Breast epithelium (tissue), 4 donors: ENCODE results near the gene ORMDL3. TPM values are rescaled to one million over a fixed set of nuclear protein-coding genes. Genes with fewer than 3 reads are reported as not detected.

Experiments used
- DNase-seq, 2 donors: peaks; one replicate each; pipeline ENCODE4 v3.0.0-alpha.2; 2019; ENCODE audit warnings: low spot score in 2 of 2
- H3K27ac ChIP-seq, 2 donors: fragments of 200-600 bp; sonication (generic) in 1 of 2; one replicate each; pipeline ENCODE4 v1.5.1; 2016 to 2019; ENCODE audit warnings: mild to moderate bottlenecking in 1 of 2
- H3K27me3 ChIP-seq, 2 donors: fragments of 200-600 bp; sonication (generic) in 1 of 2; one replicate each; pipeline versions ENCODE4 v1.5.1 to v1.6.0; 2017 to 2019; ENCODE audit warnings: control low read depth in 1 of 2, mild to moderate bottlenecking in 1 of 2
- H3K36me3 ChIP-seq: fragments of 200-600 bp; one replicate; pipeline ENCODE4 v1.5.1; 2019
- H3K4me1 ChIP-seq, 2 donors: fragments of 200-600 bp; sonication (generic); one replicate each; pipeline ENCODE4 v1.5.1; 2016 to 2019; ENCODE audit warnings: control low read depth in 1 of 2
- H3K4me3 ChIP-seq, 3 donors: fragments of 200-600 bp; sonication (generic); 1 replicate in 2 of 3; 2 replicates in 1 of 3; pipeline ENCODE4 v1.5.1; 2016 to 2019; ENCODE audit warnings: mild to moderate bottlenecking in 3 of 3, moderate library complexity in 2 of 3
- H3K9me3 ChIP-seq, 2 donors: fragments of 200-600 bp; sonication (generic) in 1 of 2; one replicate each; pipeline ENCODE4 v1.5.1; 2016 to 2019; ENCODE audit warnings: control low read depth in 1 of 2
- POLR2A ChIP-seq: fragments of 450-650 bp; IDR thresholded peaks from one replicate; pipeline ENCODE4 v1.6.1; 2016; ENCODE audit warnings: antibody characterized with exemption, mild to moderate bottlenecking, moderate library complexity
- POLR2AphosphoS5 ChIP-seq, 3 donors: sonication (generic); formaldehyde crosslinking; IDR thresholded peaks; one replicate each; pipeline ENCODE4 v1.6.1; 2017; ENCODE audit warnings: antibody characterized with exemption in 3 of 3
- intact Hi-C: fragments of 100-400 bp; cut with DNase I; formaldehyde crosslinking; loops from one replicate; pipeline ENCODE4 v1.15.1; 2023; ENCODE audit warnings: low total_unique reads
- total RNA-seq, 3 donors: library from RNA; depleted of rRNA; stranded (reverse); fragments of >200 nt; gene quantifications; one replicate each; pipeline ENCODE4 v1.1.0, GENCODE V29; 2016
- TF ChIP-seq, protein P1 (sequence below), 3 donors: fragments of 450-650 bp; IDR thresholded peaks; one replicate each; pipeline ENCODE4 v1.5.1; 2016 to 2017; ENCODE audit warnings: antibody characterized with exemption in 3 of 3, mild to moderate bottlenecking in 3 of 3, moderate library complexity in 3 of 3

Gene ORMDL3
- total RNA-seq, 3 donors from 2014 or later, result 90.5 to 158 (median 104) TPM

DNA sequence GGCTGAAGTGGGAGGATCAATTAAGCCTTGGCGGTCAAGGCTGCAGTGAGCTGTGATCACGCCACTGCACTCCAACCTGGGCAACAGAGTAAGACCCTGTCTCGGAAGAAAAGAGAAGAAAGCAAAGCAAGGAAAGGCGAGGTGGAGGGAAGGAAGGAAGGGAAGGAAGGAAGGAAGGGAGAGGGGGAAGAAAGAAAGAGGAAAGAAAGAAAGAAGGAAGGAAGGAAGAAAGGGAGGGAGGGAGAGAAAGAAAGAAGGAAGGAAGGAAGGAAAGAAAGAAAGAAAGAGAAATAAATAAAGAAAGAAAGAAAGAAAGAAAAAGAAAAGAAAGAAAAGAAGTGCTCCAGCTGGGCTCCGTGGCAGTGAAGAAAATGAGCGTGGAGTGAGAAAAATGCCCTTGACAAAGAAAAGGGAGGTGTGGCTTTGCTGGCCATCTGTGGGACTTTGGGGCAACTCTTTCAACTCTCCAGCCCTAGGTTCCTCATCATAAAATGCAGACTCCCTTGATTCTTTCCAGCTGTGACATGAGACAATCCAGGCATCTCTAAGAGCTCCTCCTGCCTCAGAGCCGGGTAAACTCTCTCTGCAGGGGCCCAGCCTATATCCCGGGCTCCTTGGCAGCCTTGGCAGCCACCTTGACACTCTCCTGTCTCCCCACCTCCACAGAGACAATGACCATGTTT is 37.8 kb upstream of the ORMDL3 start:
- TF ChIP-seq, protein P1, sequence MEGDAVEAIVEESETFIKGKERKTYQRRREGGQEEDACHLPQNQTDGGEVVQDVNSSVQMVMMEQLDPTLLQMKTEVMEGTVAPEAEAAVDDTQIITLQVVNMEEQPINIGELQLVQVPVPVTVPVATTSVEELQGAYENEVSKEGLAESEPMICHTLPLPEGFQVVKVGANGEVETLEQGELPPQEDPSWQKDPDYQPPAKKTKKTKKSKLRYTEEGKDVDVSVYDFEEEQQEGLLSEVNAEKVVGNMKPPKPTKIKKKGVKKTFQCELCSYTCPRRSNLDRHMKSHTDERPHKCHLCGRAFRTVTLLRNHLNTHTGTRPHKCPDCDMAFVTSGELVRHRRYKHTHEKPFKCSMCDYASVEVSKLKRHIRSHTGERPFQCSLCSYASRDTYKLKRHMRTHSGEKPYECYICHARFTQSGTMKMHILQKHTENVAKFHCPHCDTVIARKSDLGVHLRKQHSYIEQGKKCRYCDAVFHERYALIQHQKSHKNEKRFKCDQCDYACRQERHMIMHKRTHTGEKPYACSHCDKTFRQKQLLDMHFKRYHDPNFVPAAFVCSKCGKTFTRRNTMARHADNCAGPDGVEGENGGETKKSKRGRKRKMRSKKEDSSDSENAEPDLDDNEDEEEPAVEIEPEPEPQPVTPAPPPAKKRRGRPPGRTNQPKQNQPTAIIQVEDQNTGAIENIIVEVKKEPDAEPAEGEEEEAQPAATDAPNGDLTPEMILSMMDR (IDR thresholded peaks at IDR 0.05), result no peak
- TF ChIP-seq POLR2A (no peak), POLR2AphosphoS5 (IDR thresholded peaks at IDR 0.05) (no peak)
- H3K27me3 ChIP-seq, result no peaks in the 10 kb centered on the region

DNA sequence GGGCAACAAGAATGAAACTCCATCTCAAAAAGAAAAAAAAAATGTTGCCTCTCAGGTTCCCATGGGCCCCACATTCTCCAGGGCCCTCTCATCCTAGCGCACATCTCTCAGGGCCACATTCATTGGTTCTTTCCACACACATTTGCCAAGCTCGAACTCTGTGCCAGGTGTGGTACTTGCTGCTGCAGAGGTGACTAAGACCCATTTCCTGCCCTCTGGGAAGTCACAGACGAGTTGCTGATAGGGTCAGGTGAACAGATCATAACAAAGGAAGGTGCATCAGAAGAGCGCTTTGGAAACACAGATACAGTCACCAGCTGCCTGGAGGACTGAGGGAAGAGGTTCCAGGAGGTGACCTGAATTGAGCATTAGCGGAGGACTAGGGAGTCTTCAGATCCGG is 36.4 kb upstream of the ORMDL3 start:
- intact Hi-C loops, result no loop called here
- no peaks in the 10 kb centered on the region for H3K9me3 ChIP-seq
- H3K4me3 ChIP-seq, result no peak overlapping the region
- H3K27ac ChIP-seq, result no peak overlapping the region
- H3K4me1 ChIP-seq, result no peaks in the 10 kb centered on the region
- DNase-seq, result no peak
- H3K27me3 ChIP-seq, result no peaks in the 10 kb centered on the region
- H3K36me3 ChIP-seq, result no peaks in the 10 kb centered on the region
- no peak for TF ChIP-seq POLR2A
- TF ChIP-seq, protein P1 (IDR thresholded peaks at IDR 0.05), result no peak
- TF ChIP-seq POLR2AphosphoS5 (IDR thresholded peaks at IDR 0.05), result no peak

More for the DNA sequence above, 37.8 kb upstream of the ORMDL3 start:
- DNase-seq, result no peak
- Histone ChIP-seq H3K4me1 (no peaks in the 10 kb centered on the region), H3K4me3 (no peak overlapping the region), H3K27ac (no peak overlapping the region), H3K36me3 (no peaks in the 10 kb centered on the region), H3K9me3 (no peaks in the 10 kb centered on the region)
- intact Hi-C loops, result no loop called here

DNA sequence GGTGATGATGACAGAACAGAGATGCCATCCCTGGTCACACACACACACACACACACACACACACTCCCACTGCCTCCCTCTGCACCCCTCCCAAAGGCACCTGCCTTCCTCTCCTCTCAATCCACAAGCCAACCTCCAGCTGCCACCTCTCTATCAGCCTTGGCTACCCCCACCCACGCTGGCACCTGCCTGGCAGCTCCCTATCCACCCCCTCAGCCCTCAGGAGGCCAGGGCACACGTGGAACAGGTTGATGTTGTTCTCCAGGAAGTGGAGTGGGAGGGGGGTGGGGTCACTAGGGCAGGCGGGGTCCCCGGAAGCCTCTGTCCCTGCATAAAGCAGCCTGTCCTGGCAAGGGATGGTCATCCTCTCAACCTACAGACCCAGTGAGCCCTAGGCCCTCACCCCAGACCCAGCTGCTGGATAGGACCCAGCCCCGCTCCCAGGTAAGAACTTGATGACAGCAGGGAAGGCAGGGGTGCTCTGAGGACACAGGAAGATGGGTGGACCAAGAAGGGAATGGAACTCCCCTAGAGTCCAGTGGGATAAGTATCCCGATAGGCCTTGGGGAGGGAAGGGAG is 35.3 kb upstream of the ORMDL3 start, which contains the start of gene GSDMA:
TSS of gene GSDMA (plus strand) at position 363 of the 579 bp plus-strand sequence. CDS start 2,684 bp downstream, outside the sequence.
- intact Hi-C loops, result no loop called here
- TF ChIP-seq POLR2AphosphoS5 (IDR thresholded peaks at IDR 0.05), result no peak
- TF ChIP-seq, protein P1 (IDR thresholded peaks at IDR 0.05), result no peak
- no peak for TF ChIP-seq POLR2A
- H3K9me3 ChIP-seq, result no peaks in the 10 kb centered on the region
- no peak within 1 kb of the TSS for H3K4me3 ChIP-seq
- H3K27me3 ChIP-seq, result no peaks in the 10 kb centered on the region
- DNase-seq, result no peak
- H3K4me1 ChIP-seq, result no peaks in the 10 kb centered on the region
- no peak within 1 kb of the TSS for H3K27ac ChIP-seq
- no peaks in the 10 kb centered on the region for H3K36me3 ChIP-seq

DNA sequence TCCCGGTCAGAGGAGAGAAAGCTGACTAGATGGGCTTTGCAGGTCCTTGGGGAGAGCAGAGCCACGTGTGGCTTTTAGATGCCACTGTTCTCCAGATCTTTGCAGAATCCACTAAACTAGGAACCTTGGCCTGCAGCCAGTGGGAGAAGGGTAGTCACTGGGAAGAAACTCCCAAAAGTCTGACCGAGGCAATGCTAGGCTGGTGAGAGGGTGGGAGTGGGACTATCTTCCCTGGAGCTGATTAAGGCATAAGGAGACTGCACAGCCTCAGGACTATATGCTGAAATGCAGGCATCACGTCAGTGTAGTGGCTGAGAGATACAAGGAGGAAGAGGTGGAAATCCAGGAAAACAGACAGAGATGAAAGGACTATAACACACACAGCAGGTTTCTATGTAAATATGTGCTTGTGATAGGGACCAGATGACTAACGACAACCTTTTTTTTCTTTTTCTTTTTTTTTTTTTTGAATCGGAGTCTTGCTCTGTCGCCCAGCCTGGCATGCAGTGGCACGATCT is 33.2 kb upstream of the ORMDL3 start:
- TF ChIP-seq POLR2AphosphoS5 (IDR thresholded peaks at IDR 0.05), result no peak
- TF ChIP-seq POLR2A, result no peak
- TF ChIP-seq, protein P1 (IDR thresholded peaks at IDR 0.05), result no peak
- DNase-seq, result no peak
- H3K27me3 ChIP-seq, result no peaks in the 10 kb centered on the region
- H3K36me3 ChIP-seq, result no peaks in the 10 kb centered on the region
- H3K27ac ChIP-seq, result no peak overlapping the region
- H3K4me1 ChIP-seq, result no peaks in the 10 kb centered on the region
- no peaks in the 10 kb centered on the region for H3K9me3 ChIP-seq
- intact Hi-C loops, result no loop called here
- no peak overlapping the region for H3K4me3 ChIP-seq

DNA sequence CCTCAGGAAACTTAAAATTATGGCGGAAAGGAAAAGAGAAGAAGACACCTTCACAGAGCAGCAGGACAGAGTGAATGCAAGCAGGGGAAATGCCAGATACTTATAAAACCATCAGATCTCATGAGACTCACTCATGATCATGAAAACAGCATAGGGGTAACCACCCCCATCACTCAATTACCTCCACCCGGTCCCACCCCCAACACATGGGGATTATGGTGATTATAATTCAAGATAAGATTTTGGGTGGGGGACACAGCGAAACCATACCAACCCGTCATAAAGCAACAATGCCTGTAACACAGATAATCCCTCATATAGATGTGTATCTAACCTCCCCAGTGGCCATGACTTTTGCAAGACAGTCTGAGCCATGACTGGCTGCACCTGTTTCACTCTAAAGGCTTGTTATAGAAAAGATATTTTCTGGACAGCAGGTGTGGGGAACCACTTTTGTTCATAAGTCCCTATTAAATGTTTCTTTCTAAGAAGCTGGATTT is 28.4 kb upstream of the ORMDL3 start:
- no peak overlapping the region for H3K27ac ChIP-seq
- no peak for DNase-seq
- H3K36me3 ChIP-seq, result no peaks in the 10 kb centered on the region
- no peak overlapping the region for H3K4me3 ChIP-seq
- no peak for TF ChIP-seq POLR2AphosphoS5 (IDR thresholded peaks at IDR 0.05)
- H3K27me3 ChIP-seq, result no peaks in the 10 kb centered on the region
- no peaks in the 10 kb centered on the region for H3K4me1 ChIP-seq
- intact Hi-C loops, result no loop called here
- no peaks in the 10 kb centered on the region for H3K9me3 ChIP-seq
